AG04449 (cell line): ENCODE measurements around the gene SYT6.

Source experiments
- CTCF ChIA-PET: fragments of 350-600 bp; formaldehyde crosslinking; extraction: SDS; loops from one replicate; lab custom pipeline; 2021; ENCODE audit warnings: antibody characterized with exemption; lab: Yijun Ruan, JAX
- POLR2A ChIA-PET: fragments of 400-600, 350-600 bp; formaldehyde crosslinking; extraction: SDS; loops from one replicate; lab custom pipeline; 2020; ENCODE audit warnings: antibody characterized with exemption, inconsistent platforms; lab: Yijun Ruan, JAX
- DNase-seq: peaks from one replicate; pipeline ENCODE4 v3.0.0-alpha.2; 2010; ENCODE audit warnings: low read depth, low spot score
- H3K4me3 ChIP-seq: 2 replicates; pipeline ENCODE4 v1.5.1; 2011; ENCODE audit warnings: low read depth, mild to moderate bottlenecking, control low read depth, low read length
- CTCF ChIP-seq: IDR thresholded peaks from one replicate; pipeline ENCODE4 v1.5.1; 2011; ENCODE audit warnings: mild to moderate bottlenecking, moderate library complexity, low read length, control low read depth, inconsistent platforms; ENCODE audit not compliant: insufficient read depth; ENCODE audit errors: missing control alignments

The SYT6 gene

GRCh38 chr1:114130213-114130612 is 23.5 kb downstream of the SYT6 start:
- no peak overlapping the region for H3K4me3 ChIP-seq
- CTCF ChIA-PET = interaction anchor here (2.6 kb wide), 1 partner anchor 153 kb away, joined by 12 read pairs; no protein-coding TSS in a partner anchor
- no peak for TF ChIP-seq CTCF
- POLR2A ChIA-PET = no interaction called here
- DNase-seq = no peak

- DNase-seq = no peak
- POLR2A ChIA-PET = no interaction called here
- no peak for TF ChIP-seq CTCF
- CTCF ChIA-PET = interaction anchor here (0.6 kb wide), 1 partner anchor 155 kb away, joined by 5 read pairs; no protein-coding TSS in a partner anchor
- H3K4me3 ChIP-seq = no peak overlapping the region
Observed at GRCh38 chr1:114128293-114128692, 25.4 kb downstream of the SYT6 start.

- TF ChIP-seq CTCF = no peak
- no peak overlapping the region for H3K4me3 ChIP-seq
- POLR2A ChIA-PET = no interaction called here
- CTCF ChIA-PET = no interaction called here
- DNase-seq = no peak
Observed at GRCh38 chr1:114126261-114127095, 27.2 kb downstream of the SYT6 start.

GRCh38 chr1:114124644-114125043 is 29.0 kb downstream of the SYT6 start:
- TF ChIP-seq CTCF = no peak
- CTCF ChIA-PET = no interaction called here
- H3K4me3 ChIP-seq = no peak overlapping the region
- no peak for DNase-seq
- POLR2A ChIA-PET = no interaction called here

- no peak for DNase-seq
- ChIA-PET CTCF (no interaction called here), POLR2A (no interaction called here)
- no peak overlapping the region for H3K4me3 ChIP-seq
- no peak for TF ChIP-seq CTCF
Observed at GRCh38 chr1:114122941-114123618, 30.6 kb downstream of the SYT6 start.

- CTCF ChIA-PET = interaction anchor here (1.4 kb wide), 1 partner anchor 16 kb away, joined by 3 read pairs; no protein-coding TSS in a partner anchor
- POLR2A ChIA-PET = no interaction called here
- no peak for DNase-seq
- no peak for TF ChIP-seq CTCF
- no peak overlapping the region for H3K4me3 ChIP-seq
Observed at GRCh38 chr1:114118351-114118990, 35.2 kb downstream of the SYT6 start.
